ENCODE data around the gene GOLGA3.

- TF ChIP-seq CTCF (conservative IDR thresholded peaks at IDR 0.05) = no peak
- TF ChIP-seq ZFX (IDR thresholded peaks at IDR 0.05) = no peak
These were observed 26.9 kb downstream of the GOLGA3 start for GRCh38 chr12:132801741-132802140.

Data from C4-2B (cell line).